ENCODE results near the gene PHACTR1. TPM values are rescaled to one million over a fixed set of nuclear protein-coding genes. Genes with fewer than 3 reads are reported as not detected.

Gene PHACTR1
- total RNA-seq, 2 experiments from 2014 or later, result 0.58 to 0.72 TPM

- no peaks in the 10 kb centered on the region for H3K36me3 Mint-ChIP-seq
- H3K9me3 Mint-ChIP-seq, result no peaks in the 10 kb centered on the region
- no peak overlapping the region for H3K4me3 Mint-ChIP-seq
- DNase-seq, result no peak
- H3K27me3 Mint-ChIP-seq, result peaks cover 8% of the 10 kb centered on the region
- no peak overlapping the region for H3K27ac Mint-ChIP-seq
- no peaks in the 10 kb centered on the region for H3K4me1 Mint-ChIP-seq
Observed at GRCh38 chr6:12973386-12973785, 256.8 kb downstream of the PHACTR1 start.

GRCh38 chr6:12974551-12974950 lies 258.0 kb downstream of the PHACTR1 start:
- Mint-ChIP-seq H3K27ac (no peak overlapping the region), H3K9me3 (no peaks in the 10 kb centered on the region), H3K4me1 (no peaks in the 10 kb centered on the region), H3K36me3 (no peaks in the 10 kb centered on the region), H3K27me3 (peaks cover 5% of the 10 kb centered on the region), H3K4me3 (no peak overlapping the region)
- no peak for DNase-seq

- Mint-ChIP-seq H3K9me3 (no peaks in the 10 kb centered on the region), H3K27ac (no peak overlapping the region), H3K4me1 (no peaks in the 10 kb centered on the region), H3K36me3 (no peaks in the 10 kb centered on the region), H3K27me3 (peaks cover 5% of the 10 kb centered on the region), H3K4me3 (no peak overlapping the region)
- DNase-seq, result no peak
Observed at GRCh38 chr6:12976366-12976765, 259.8 kb downstream of the PHACTR1 start.

- Mint-ChIP-seq H3K27ac (no peak overlapping the region), H3K9me3 (no peaks in the 10 kb centered on the region), H3K27me3 (peaks cover 5% of the 10 kb centered on the region), H3K4me1 (no peaks in the 10 kb centered on the region), H3K4me3 (no peak overlapping the region), H3K36me3 (no peaks in the 10 kb centered on the region)
- DNase-seq, result no peak
Observed at GRCh38 chr6:12977206-12977605, 260.6 kb downstream of the PHACTR1 start.

- H3K36me3 Mint-ChIP-seq, result no peaks in the 10 kb centered on the region
- DNase-seq, result no peak
- H3K4me1 Mint-ChIP-seq, result no peaks in the 10 kb centered on the region
- no peak overlapping the region for H3K27ac Mint-ChIP-seq
- peaks cover 2% of the 10 kb centered on the region for H3K27me3 Mint-ChIP-seq
- H3K9me3 Mint-ChIP-seq, result no peaks in the 10 kb centered on the region
- H3K4me3 Mint-ChIP-seq, result no peak overlapping the region
Observed at GRCh38 chr6:12977806-12978205, 261.2 kb downstream of the PHACTR1 start.

- Mint-ChIP-seq H3K4me3 (no peak overlapping the region), H3K36me3 (no peaks in the 10 kb centered on the region), H3K4me1 (no peaks in the 10 kb centered on the region), H3K27me3 (no peaks in the 10 kb centered on the region), H3K9me3 (no peaks in the 10 kb centered on the region), H3K27ac (no peak overlapping the region)
- no peak for DNase-seq
Observed at GRCh38 chr6:12980741-12981140, 264.2 kb downstream of the PHACTR1 start.

GRCh38 chr6:12984776-12985175 lies 268.2 kb downstream of the PHACTR1 start:
- Mint-ChIP-seq H3K27ac (no peak overlapping the region), H3K36me3 (no peaks in the 10 kb centered on the region), H3K9me3 (no peaks in the 10 kb centered on the region), H3K4me3 (no peak overlapping the region), H3K4me1 (no peaks in the 10 kb centered on the region), H3K27me3 (no peaks in the 10 kb centered on the region)
- DNase-seq, result no peak

GRCh38 chr6:12987783-12988182 lies 271.2 kb downstream of the PHACTR1 start:
- Mint-ChIP-seq H3K9me3 (no peaks in the 10 kb centered on the region), H3K27me3 (no peaks in the 10 kb centered on the region), H3K4me3 (no peak overlapping the region), H3K4me1 (no peaks in the 10 kb centered on the region), H3K36me3 (no peaks in the 10 kb centered on the region), H3K27ac (no peak overlapping the region)
- DNase-seq, result no peak

- H3K27ac Mint-ChIP-seq, result no peak overlapping the region
- peaks cover 13% of the 10 kb centered on the region for H3K27me3 Mint-ChIP-seq
- no peak overlapping the region for H3K4me3 Mint-ChIP-seq
- peaks cover 6% of the 10 kb centered on the region for H3K9me3 Mint-ChIP-seq
- H3K4me1 Mint-ChIP-seq, result no peaks in the 10 kb centered on the region
- DNase-seq, result no peak
- H3K36me3 Mint-ChIP-seq, result peaks cover 4% of the 10 kb centered on the region
Observed at GRCh38 chr6:12990162-12990561, 273.6 kb downstream of the PHACTR1 start.

GRCh38 chr6:12991435-12991834 lies 274.9 kb downstream of the PHACTR1 start:
- peaks cover 4% of the 10 kb centered on the region for H3K36me3 Mint-ChIP-seq
- H3K27me3 Mint-ChIP-seq, result peaks cover 13% of the 10 kb centered on the region
- DNase-seq, result no peak
- H3K27ac Mint-ChIP-seq, result no peak overlapping the region
- peaks cover 6% of the 10 kb centered on the region for H3K9me3 Mint-ChIP-seq
- H3K4me1 Mint-ChIP-seq, result no peaks in the 10 kb centered on the region
- no peak overlapping the region for H3K4me3 Mint-ChIP-seq

GRCh38 chr6:12992770-12993169 lies 276.2 kb downstream of the PHACTR1 start:
- H3K4me1 Mint-ChIP-seq, result no peaks in the 10 kb centered on the region
- H3K27me3 Mint-ChIP-seq, result peaks cover 13% of the 10 kb centered on the region
- no peak overlapping the region for H3K27ac Mint-ChIP-seq
- no peak overlapping the region for H3K4me3 Mint-ChIP-seq
- peaks cover 4% of the 10 kb centered on the region for H3K36me3 Mint-ChIP-seq
- H3K9me3 Mint-ChIP-seq, result peaks cover 6% of the 10 kb centered on the region
- no peak for DNase-seq

GRCh38 chr6:12993283-12993898 lies 276.8 kb downstream of the PHACTR1 start:
- H3K4me1 Mint-ChIP-seq, result no peaks in the 10 kb centered on the region
- peaks cover 6% of the 10 kb centered on the region for H3K9me3 Mint-ChIP-seq
- H3K27ac Mint-ChIP-seq, result no peak overlapping the region
- peaks cover 13% of the 10 kb centered on the region for H3K27me3 Mint-ChIP-seq
- H3K36me3 Mint-ChIP-seq, result peaks cover 4% of the 10 kb centered on the region
- no peak for DNase-seq
- no peak overlapping the region for H3K4me3 Mint-ChIP-seq

GRCh38 chr6:12995419-12995818 lies 278.9 kb downstream of the PHACTR1 start:
- no peak overlapping the region for H3K4me3 Mint-ChIP-seq
- peaks cover 6% of the 10 kb centered on the region for H3K9me3 Mint-ChIP-seq
- no peak for DNase-seq
- peaks cover 4% of the 10 kb centered on the region for H3K36me3 Mint-ChIP-seq
- no peaks in the 10 kb centered on the region for H3K4me1 Mint-ChIP-seq
- H3K27ac Mint-ChIP-seq, result no peak overlapping the region
- H3K27me3 Mint-ChIP-seq, result peaks cover 13% of the 10 kb centered on the region

- H3K9me3 Mint-ChIP-seq, result no peaks in the 10 kb centered on the region
- H3K27me3 Mint-ChIP-seq, result peaks cover 3% of the 10 kb centered on the region
- H3K4me3 Mint-ChIP-seq, result no peak overlapping the region
- no peaks in the 10 kb centered on the region for H3K4me1 Mint-ChIP-seq
- H3K27ac Mint-ChIP-seq, result no peak overlapping the region
- DNase-seq, result no peak
- H3K36me3 Mint-ChIP-seq, result no peaks in the 10 kb centered on the region
Observed at GRCh38 chr6:13000537-13000936, 284.0 kb downstream of the PHACTR1 start.

GRCh38 chr6:13001927-13002326 lies 285.4 kb downstream of the PHACTR1 start:
- no peaks in the 10 kb centered on the region for H3K36me3 Mint-ChIP-seq
- no peaks in the 10 kb centered on the region for H3K4me1 Mint-ChIP-seq
- H3K9me3 Mint-ChIP-seq, result no peaks in the 10 kb centered on the region

GRCh38 chr6:13004601-13005000 lies 288.0 kb downstream of the PHACTR1 start:
- Mint-ChIP-seq H3K4me1 (no peaks in the 10 kb centered on the region), H3K9me3 (no peaks in the 10 kb centered on the region), H3K27me3 (peaks cover 12% of the 10 kb centered on the region), H3K27ac (no peak overlapping the region), H3K4me3 (no peak overlapping the region), H3K36me3 (no peaks in the 10 kb centered on the region)
- no peak for DNase-seq

More at GRCh38 chr6:13001927-13002326, 285.4 kb downstream of the PHACTR1 start:
- no peak overlapping the region for H3K27ac Mint-ChIP-seq
- H3K4me3 Mint-ChIP-seq, result no peak overlapping the region
- no peak for DNase-seq
- peaks cover 3% of the 10 kb centered on the region for H3K27me3 Mint-ChIP-seq

Measured in activated naive CD8-positive, alpha-beta T cell treated with anti-CD3 and anti-CD28 coated beads for 36 hours (primary cell).